OCI-LY7 (cell line): ENCODE data around the gene GPATCH2L.

Experiments
- EZH2phosphoT487 ChIP-seq: fragments of 200-600 bp; sonication (generic); IDR thresholded peaks from 2 replicates; pipeline ENCODE4 v1.6.1; 2018; ENCODE audit warnings: low read depth, borderline replicate concordance, mild to moderate bottlenecking, mixed run types, antibody characterized with exemption, low read length, moderate library complexity, mixed read lengths
- TF ChIP-seq, protein P1 (sequence below): fragments of 200-600 bp; sonication (generic); conservative IDR thresholded peaks from 2 replicates; pipeline ENCODE4 v1.5.1; 2014; ENCODE audit warnings: mild to moderate bottlenecking, antibody characterized with exemption, low read length, moderate library complexity, mixed read lengths

DNA sequence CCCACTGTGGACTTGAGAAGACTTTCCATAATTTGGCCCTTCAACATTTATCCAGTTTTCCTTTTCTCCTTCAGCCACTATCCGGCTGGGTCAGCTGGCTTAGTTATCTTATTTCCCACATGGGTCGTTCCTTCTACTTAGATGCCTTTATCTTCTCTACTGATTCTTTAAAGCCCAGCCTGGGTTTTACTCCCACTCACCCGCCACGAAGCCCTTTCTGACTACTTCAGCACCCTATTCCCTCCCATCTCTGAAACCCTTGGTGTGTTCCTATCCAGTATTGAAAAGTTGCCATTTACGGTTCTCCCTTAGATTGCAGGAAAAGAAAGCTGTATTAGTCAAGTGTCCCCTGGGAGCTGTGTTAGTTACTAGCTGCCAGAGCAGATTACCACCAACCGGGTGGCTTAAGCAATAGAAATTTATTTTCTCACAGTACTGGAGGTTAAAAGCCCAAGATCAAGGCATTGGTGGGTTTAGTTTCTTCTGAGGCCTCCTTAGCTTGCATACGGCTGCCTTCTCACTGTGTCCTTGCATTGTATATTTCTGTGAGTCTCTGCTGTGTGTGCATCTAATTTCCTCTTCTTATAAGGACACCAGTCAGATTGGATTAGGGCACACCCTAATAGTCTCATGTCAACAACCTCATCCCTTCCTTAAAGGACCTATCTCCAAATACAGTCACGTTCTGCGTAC, 105.5 kb downstream of the GPATCH2L start:
- TF ChIP-seq, protein P1, sequence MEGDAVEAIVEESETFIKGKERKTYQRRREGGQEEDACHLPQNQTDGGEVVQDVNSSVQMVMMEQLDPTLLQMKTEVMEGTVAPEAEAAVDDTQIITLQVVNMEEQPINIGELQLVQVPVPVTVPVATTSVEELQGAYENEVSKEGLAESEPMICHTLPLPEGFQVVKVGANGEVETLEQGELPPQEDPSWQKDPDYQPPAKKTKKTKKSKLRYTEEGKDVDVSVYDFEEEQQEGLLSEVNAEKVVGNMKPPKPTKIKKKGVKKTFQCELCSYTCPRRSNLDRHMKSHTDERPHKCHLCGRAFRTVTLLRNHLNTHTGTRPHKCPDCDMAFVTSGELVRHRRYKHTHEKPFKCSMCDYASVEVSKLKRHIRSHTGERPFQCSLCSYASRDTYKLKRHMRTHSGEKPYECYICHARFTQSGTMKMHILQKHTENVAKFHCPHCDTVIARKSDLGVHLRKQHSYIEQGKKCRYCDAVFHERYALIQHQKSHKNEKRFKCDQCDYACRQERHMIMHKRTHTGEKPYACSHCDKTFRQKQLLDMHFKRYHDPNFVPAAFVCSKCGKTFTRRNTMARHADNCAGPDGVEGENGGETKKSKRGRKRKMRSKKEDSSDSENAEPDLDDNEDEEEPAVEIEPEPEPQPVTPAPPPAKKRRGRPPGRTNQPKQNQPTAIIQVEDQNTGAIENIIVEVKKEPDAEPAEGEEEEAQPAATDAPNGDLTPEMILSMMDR, result no peak
- no peak for TF ChIP-seq EZH2phosphoT487
